GM12891 (cell line): ENCODE measurements around the gene EXOC7.

Source experiments
- PAX5 ChIP-seq: IDR thresholded peaks from 2 replicates; pipeline ENCODE4 v1.6.1; 2011; ENCODE audit warnings: low read length, moderate library complexity, mild to moderate bottlenecking; ENCODE audit not compliant: insufficient read depth, severe bottlenecking
- POLR2A ChIP-seq: IDR thresholded peaks from 2 replicates; pipeline ENCODE4 v1.6.1; 2011; ENCODE audit warnings: low read depth, low read length, control low read depth
- POLR2AphosphoS5 ChIP-seq: IDR thresholded peaks from 2 replicates; pipeline ENCODE4 v1.6.1; 2011; ENCODE audit warnings: low read depth, low read length, control low read depth
- POU2F2 ChIP-seq: IDR thresholded peaks from 2 replicates; pipeline ENCODE4 v1.6.1; 2011; ENCODE audit warnings: low read depth, mild to moderate bottlenecking, control low read depth, low read length, moderate library complexity
- SPI1 ChIP-seq: IDR thresholded peaks from 2 replicates; pipeline ENCODE4 v1.6.1; 2011; ENCODE audit warnings: low read depth, low read length, control low read depth
- TAF1 ChIP-seq: IDR thresholded peaks from 2 replicates; pipeline ENCODE4 v1.6.1; 2011; ENCODE audit warnings: low read depth, low read length, control low read depth

GRCh38 chr17:76148015-76148326 lies 44.4 kb upstream of the EXOC7 start:
- TF ChIP-seq POLR2A (no peak), POLR2AphosphoS5 (no peak), SPI1 (no peak), TAF1 (no peak), POU2F2 (no peak), PAX5 (no peak)
